Measurements from ENCODE around the gene SPATA31D1. TPM values are rescaled to one million over a fixed set of nuclear protein-coding genes. Genes with fewer than 3 reads are reported as not detected.
"Not testable (repeated sequence)": the region's sequence is repeated elsewhere in the genome, so short reads cannot be mapped to it uniquely, and the experiment has no call there.

Gene SPATA31D1
- not detected for total RNA-seq

DNA sequence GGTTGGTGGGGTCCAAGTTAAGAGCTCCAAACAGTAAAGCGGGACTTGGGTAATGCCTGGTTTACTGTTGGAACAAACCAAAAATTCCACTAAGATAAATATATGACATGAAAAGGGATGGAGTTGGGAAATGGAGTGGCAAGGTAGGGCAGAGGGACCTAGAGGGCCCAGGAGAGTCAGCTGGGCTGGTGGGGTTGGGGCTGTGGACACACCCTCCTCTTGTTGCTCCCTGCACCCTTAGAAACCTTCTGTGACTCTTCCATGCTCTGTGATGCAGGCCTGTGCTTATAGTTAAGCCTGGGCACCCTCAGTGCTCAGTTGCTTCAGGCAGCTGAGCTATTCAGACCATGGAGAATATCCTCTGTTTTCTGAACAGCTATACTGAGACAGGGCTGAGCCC, at the start of gene SPATA31D1:
TSS of gene SPATA31D1 (plus strand) at position 301 of the 400 bp plus-strand sequence. CDS start at position 348, 47 bp downstream.
- not testable (repeated sequence) for H3K4me3 ChIP-seq; H3K4me1 ChIP-seq; DNase-seq (ENCODE audit: low spot score in 2 of 2); H3K9me3 ChIP-seq; H3K27ac ChIP-seq; H3K36me3 ChIP-seq; H3K27me3 ChIP-seq
- WGBS, 2 donors = 100% methylated on average over 1 of the region's 1 CpG

GRCh38 chr9:81943393-81943792, 45.2 kb upstream of the SPATA31D1 start, which contains the start of gene SPATA31D3:
SPATA31D3 (plus strand) TSS chr9:81943500; CDS start chr9:81943586, 86 bp downstream.
- DNase-seq (ENCODE audit: low spot score in 2 of 2); H3K27ac ChIP-seq; H3K4me1 ChIP-seq; H3K27me3 ChIP-seq; H3K9me3 ChIP-seq; H3K36me3 ChIP-seq; H3K4me3 ChIP-seq: not testable (repeated sequence)
- no CpG with 5 or more reads among the region's 2 CpGs for WGBS, 2 donors

DNA sequence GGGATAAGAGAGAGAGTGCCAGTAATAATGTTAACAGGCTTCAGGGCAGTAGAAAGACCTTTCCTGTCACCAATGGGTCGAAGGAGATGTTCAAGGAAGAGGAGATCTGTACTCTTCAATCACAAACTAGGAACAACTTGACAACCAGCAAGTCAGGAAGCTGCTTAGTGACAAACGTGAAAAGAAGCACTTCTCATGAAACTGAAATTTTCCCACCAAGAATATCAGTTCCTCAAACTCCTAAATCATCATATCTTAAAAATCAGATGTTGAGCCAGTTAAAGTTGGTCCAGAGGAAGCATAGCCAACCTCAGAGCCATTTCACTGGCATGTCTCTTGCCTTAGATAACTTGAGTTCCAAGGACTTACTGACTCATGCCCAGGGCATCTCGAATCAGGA, 39.9 kb upstream of the SPATA31D1 start:
- no CpG with 5 or more reads among the region's 3 CpGs for WGBS, 2 donors
- not testable (repeated sequence) for H3K36me3 ChIP-seq, H3K27ac ChIP-seq

DNA sequence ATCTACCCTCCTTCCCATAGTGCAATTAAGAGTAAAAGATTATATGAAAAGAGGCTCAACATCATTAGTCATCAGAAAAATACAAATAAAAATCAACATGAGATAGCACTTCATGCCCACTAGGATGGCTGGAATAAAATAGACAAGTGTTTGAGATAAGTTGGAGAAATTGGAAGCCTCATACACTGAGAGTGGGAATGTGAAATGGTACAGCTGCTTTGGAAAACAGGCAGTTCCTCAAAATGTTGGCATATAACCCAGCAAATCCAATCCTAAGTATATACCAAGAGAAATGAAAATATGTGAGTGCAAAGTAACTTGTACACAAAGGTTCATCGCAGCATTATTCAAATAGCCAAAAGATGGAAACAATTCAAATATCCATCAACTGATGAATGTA, 35.5 kb upstream of the SPATA31D1 start:
- DNase-seq (ENCODE audit: low spot score in 2 of 2) = no peak
- Histone ChIP-seq H3K27ac (no peak overlapping the region), H3K4me3 (no peak overlapping the region), H3K36me3 (no peaks in the 10 kb centered on the region), H3K27me3 (no peaks in the 10 kb centered on the region), H3K9me3 (peaks cover 0 to 31% (median 4%) of the 10 kb centered on the region in 4 donors), H3K4me1 (no peaks in the 10 kb centered on the region)
- WGBS, 2 donors = 97 to 100% methylated on average over 1 of the region's 1 CpG
- TF ChIP-seq POLR2A (IDR thresholded peaks at IDR 0.05) = no peak
- TF ChIP-seq EP300 (IDR thresholded peaks at IDR 0.05) = no peak
- no peak for TF ChIP-seq CTCF (IDR thresholded peaks at IDR 0.05)

More for the DNA sequence above, 39.9 kb upstream of the SPATA31D1 start:
- DNase-seq (ENCODE audit: low spot score in 2 of 2); H3K4me3 ChIP-seq; H3K4me1 ChIP-seq; H3K9me3 ChIP-seq; H3K27me3 ChIP-seq: not testable (repeated sequence)

DNA sequence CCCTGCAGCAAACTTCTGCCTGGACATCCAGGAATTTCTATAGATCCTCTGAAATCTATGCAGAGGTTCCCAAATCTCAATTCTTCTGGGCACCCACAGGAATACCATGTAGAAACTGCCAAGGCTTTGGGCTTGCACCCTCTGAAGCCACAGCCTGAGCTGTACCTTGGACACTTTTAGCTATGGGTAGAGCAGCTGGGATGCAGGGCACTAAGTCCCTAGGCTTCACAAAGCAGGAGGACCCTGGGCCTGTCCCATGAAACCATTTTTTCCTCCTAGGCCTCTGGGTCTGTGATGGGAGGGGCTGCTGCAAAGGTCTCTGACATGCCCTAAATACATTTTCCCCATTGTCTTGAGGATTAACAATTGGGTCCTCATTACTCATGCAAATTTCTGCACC, 32.9 kb upstream of the SPATA31D1 start:
- Histone ChIP-seq H3K27me3 (no peaks in the 10 kb centered on the region), H3K27ac (no peak overlapping the region)
- no peak for DNase-seq (ENCODE audit: low spot score in 2 of 2)

GRCh38 chr9:81964218-81965171, 24.1 kb upstream of the SPATA31D1 start:
- no peaks in the 10 kb centered on the region for H3K4me1 ChIP-seq
- H3K36me3 ChIP-seq = no peaks in the 10 kb centered on the region
- no peak for DNase-seq (ENCODE audit: low spot score in 2 of 2)
- TF ChIP-seq EP300 (IDR thresholded peaks at IDR 0.05) = no peak
- no peak for TF ChIP-seq POLR2A (IDR thresholded peaks at IDR 0.05)
- TF ChIP-seq CTCF (IDR thresholded peaks at IDR 0.05) = no peak
- H3K27ac ChIP-seq = no peak overlapping the region
- no peaks in the 10 kb centered on the region for H3K9me3 ChIP-seq
- no peak overlapping the region for H3K4me3 ChIP-seq
- 76 to 81% methylated on average over 6 of the region's 6 CpGs for WGBS, 2 donors
- H3K27me3 ChIP-seq = no peaks in the 10 kb centered on the region

More for the DNA sequence above, 32.9 kb upstream of the SPATA31D1 start:
- peaks cover 0 to 31% (median 4%) of the 10 kb centered on the region in 4 donors for H3K9me3 ChIP-seq
- H3K4me1 ChIP-seq = no peaks in the 10 kb centered on the region
- no peak overlapping the region for H3K4me3 ChIP-seq
- TF ChIP-seq CTCF (IDR thresholded peaks at IDR 0.05) = no peak
- TF ChIP-seq POLR2A (IDR thresholded peaks at IDR 0.05) = no peak
- no peak for TF ChIP-seq EP300 (IDR thresholded peaks at IDR 0.05)
- H3K36me3 ChIP-seq = no peaks in the 10 kb centered on the region

All from tibial nerve (tissue), 4 donors.